CD4-positive, alpha-beta T cell treated with Interleukin-4 for 1 hour (primary cell): ENCODE measurements around the gene ITGAX.
A peak's percentile ranks its signal among the peaks of the same experiment; 100 is the strongest.
"Not testable (repeated sequence)": the region's sequence is repeated elsewhere in the genome, so short reads cannot be mapped to it uniquely, and the experiment has no call there.

Source experiments
- DNase-seq, 2 donors: peaks; one replicate each; pipeline ENCODE4 v3.0.0-alpha.2; 2020 to 2022

Gene ITGAX

GRCh38 chr16:31354394-31355291 is at the start of gene ITGAX:
Gene ITGAX (plus strand): TSS chr16:31355176. CDS start chr16:31355255, 79 bp downstream.
- DNase-seq = peak; percentile 53 to 87

DNA sequence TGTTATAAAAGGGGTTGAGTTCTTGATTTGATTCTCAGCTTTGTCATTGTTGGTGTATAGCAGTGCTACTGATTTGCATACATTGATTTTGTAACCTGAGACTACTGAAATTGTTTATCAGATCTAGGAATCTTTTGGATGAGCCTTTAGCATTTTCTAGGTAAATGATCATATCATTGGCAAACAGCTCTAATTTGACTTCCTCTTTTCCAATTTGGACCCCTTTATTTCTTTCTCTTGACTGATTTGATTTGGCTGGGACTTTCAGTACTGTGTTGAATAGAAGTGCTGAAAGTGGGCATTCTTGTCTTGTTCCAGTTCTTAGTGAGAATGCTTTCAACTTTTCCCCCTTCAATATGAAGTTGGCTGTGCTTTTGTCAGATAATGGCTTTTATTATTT is 49.8 kb upstream of the ITGAX start:
- no peak for DNase-seq

GRCh38 chr16:31308381-31308780 is 46.6 kb upstream of the ITGAX start:
- DNase-seq = not testable (repeated sequence)

DNA sequence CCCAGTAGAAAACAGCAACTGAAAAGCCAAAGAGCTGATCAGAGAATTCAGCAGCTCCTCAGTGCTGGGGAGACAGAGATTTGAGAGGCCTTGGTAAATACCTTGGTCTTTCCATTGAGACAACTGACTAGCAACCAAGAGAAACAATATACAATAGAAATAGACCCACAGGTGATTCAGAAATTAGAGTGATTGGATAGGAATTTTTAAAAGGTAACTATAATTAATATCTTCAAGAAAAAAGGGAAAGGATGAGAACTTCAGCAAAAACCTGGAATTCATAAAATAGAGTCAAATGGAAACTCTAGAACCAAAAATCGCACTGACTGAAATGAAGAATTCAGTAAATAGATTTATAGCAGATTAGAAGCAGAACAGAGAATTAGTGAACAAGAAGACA is 32.5 kb upstream of the ITGAX start:
- DNase-seq = no peak

DNA sequence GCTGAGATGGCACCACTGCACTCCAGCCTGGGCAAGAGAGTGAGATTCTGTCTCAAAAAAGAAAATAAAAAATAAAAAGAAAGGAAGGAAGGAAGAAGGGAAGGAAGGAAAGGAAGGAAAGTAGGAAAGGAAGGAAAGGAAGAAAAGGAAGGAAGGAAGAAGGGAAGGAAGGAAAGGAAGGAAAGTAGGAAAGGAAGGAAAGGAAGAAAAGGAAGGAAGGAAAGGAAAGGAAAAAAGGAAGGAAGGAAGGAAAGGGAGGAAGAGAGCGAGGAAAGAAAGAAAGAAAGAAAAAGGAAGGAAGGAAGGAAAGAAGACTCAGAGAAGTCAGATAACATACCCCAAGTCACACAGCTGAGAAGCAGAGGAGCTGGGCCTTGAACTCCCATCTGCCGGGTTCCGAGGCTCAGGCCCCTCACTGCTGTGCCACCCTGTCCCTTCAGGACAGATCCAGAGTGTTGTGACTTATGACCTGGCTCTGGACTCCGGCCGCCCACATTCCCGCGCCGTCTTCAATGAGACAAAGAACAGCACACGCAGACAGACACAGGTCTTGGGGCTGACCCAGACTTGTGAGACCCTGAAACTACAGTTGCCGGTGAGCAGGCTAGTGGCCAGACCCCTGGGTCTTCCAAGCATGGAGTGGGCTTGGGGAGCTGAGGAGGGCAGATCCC is 30.9 kb upstream of the ITGAX start:
- no peak for DNase-seq

DNA sequence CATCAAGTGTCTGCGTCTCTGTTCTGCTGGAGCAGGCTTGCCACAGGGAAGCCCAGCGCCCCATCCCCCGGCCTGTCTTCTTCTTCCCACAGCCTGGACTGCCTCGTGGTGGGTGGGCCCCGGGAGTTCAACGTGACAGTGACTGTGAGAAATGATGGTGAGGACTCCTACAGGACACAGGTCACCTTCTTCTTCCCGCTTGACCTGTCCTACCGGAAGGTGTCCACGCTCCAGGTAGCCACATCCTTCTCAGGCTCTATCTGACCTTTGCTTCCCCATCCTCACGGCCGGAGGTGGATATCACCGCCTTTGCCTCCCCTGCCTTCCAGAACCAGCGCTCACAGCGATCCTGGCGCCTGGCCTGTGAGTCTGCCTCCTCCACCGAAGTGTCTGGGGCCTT is 29.8 kb upstream of the ITGAX start:
- DNase-seq = no peak

DNA sequence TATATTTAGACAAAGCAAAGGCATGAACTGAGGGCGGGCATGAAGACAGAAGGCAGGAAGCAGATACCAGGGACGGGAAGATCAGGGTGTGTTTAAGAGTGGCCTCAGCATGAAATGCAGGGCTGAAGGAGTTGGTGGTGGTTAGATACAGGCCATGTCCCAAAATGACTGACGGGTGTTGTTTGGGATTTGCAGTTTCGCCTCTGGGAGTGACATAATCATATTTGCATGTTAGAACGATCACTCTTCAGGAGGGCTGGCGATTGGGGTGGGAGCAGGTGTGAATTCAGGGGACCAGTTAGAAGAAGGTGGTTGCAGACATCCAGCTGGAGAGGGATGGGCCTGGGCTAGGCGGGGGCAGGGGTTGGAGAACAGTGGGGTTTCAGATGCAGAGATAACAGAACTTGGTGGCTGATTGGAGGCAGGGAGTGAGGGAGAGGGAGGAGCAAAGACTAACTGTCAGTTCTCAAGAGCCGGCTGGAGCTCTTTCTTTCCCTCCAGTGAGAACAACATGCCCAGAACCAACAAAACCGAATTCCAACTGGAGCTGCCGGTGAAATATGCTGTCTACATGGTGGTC is 27.2 kb upstream of the ITGAX start:
- no peak for DNase-seq

DNA sequence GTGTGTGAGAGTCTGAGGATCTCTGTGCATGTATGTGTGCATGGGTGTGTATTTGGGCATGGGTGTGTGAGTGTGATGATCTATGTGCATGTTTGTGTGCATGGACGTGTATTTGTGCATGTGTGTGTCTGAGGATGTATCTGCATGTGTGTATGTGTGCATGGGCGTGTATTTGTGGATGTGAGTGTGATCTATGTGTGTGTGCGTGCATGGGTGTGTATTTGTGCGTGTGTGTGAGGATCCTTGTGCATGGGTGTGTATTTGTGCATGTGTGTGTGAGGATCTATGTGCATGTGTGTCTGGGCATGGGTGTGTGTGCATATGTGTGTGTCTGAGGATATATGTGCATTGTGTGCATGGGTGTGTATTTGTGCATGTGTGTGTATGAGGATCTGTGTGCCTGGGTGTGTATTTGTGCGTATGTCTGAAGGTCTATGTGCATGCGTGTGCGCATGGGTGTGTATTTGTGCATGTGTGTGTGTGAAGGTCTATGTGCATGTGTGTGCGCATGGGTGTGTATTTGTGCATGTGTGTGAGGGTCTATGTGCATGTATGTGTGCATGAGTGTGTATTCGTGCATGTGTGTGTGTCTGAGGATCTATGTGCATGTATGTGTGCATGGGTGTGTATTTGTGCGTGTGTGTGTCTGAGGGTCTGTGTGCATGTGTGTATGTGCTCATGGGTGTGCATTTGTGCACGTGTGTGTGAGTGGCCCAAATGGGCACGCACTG is 26.5 kb upstream of the ITGAX start:
- no peak for DNase-seq

DNA sequence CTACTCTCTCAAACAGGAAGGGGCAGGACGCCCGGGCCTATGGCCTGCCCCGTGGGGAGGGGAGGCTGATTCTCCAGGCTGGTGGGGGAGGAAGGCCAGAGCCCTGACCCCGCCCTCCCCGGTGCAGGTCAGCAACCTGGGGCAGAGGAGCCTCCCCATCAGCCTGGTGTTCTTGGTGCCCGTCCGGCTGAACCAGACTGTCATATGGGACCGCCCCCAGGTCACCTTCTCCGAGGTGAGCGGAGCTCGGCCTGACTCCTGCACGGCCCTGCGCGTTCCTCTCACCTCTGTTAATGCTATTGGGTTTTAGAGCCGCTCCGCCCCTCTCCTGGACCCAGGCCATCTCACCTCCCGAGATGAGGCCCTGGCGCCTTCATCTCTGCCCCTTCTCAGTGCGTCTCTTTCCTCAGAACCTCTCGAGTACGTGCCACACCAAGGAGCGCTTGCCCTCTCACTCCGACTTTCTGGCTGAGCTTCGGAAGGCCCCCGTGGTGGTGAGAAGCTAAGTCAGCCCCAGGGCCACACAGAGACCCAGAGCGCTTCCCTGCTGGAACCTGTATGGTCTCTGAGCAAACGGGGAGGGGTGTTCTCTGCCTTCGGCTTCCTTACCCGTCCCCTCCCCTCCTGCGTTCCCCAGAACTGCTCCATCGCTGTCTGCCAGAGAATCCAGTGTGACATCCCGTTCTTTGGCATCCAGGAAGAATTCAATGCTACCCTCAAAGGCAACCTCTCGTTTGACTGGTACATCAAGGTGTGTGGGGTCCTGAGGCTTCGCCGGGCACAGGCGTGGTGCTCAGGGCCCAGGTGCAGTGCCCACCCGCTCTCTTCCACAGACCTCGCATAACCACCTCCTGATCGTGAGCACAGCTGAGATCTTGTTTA is 25.1 kb upstream of the ITGAX start:
- DNase-seq = no peak

DNA sequence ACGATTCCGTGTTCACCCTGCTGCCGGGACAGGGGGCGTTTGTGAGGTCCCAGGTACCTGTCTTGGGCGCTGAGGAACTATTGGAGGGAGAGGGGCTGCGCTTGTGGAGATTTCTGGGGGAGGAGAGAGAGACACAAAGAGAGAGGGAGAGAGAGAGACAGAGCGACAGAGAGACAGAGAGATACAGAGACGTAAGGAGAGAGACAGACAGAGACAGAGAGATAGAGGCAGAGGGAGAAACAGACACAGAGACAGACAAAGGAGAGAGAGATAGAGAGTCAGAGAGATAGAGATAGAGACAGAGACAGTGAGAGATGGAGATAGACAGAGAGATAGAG is 24.5 kb upstream of the ITGAX start:
- DNase-seq = no peak

- peak in 1 of 2 donors; percentile 28 for DNase-seq
These were observed 23.7 kb upstream of the ITGAX start for GRCh38 chr16:31331141-31331764.

- no peak for DNase-seq
These were observed 23.1 kb upstream of the ITGAX start for GRCh38 chr16:31331807-31332301.

DNA sequence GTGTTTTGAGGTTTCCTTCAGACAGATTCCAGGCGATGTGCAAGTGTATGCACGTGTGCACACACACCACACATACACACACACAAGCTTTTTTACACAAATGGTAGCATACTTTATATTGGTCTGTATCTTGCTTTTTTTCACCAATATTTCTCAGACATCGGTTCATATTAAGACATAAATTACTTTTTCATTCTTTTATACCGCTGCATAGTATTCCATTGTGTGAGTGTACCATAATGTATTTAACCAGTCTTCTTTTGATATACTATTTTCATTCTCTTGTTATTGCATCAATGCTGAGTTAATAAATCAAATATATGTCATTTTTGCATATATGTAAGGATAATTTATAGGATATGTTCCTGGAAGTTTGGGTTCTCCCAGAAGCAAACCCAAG is 22.4 kb upstream of the ITGAX start:
- no peak for DNase-seq

- DNase-seq = peak; percentile 49 to 61
These were observed 21.0 kb upstream of the ITGAX start for GRCh38 chr16:31333686-31334649.

DNA sequence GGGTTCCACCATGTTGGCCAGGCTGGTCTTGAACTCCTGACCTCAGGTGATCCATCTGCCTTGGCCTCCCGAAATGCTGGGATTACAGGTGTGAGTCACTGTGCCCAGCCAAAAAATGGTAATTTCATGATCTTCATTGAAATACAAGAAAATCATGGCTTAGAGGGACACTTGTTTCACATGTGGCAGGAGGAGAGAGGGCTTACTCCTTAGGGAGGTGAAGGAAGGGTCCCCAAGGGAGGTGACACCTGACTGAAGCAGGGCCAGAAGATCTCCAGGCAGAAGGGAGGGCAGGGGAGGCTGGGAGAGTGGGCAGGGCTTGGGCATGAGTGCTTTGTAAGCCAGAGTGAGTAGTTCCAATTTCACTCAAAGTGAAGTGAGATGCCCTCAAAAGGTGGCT is 20.0 kb upstream of the ITGAX start:
- no peak for DNase-seq

- DNase-seq = no peak
These were observed 19.5 kb upstream of the ITGAX start for GRCh38 chr16:31335431-31335830.

- DNase-seq = not testable (repeated sequence)
These were observed 16.8 kb upstream of the ITGAX start for GRCh38 chr16:31338166-31338685.

- DNase-seq = peak in 1 of 2 donors; percentile 30
These were observed 10.3 kb upstream of the ITGAX start for GRCh38 chr16:31344712-31345111.

DNA sequence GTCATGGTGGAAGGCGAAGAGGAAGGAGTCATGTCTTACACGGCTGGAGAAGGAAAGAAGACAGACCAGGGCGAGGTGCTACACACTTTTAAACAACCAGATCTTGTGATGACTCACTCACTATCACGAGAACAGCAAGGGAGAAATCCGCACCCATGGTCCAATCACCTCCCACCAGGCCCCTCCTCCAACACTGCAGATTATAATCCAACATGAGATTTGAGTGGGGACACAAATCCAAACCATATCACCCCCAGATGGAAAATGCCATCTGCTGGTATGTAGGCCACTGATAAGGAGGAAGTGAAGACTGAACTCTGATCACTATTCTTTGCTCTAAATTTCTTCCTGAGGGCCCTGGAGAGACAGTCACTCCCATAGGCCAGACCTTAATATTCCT is 7.5 kb upstream of the ITGAX start:
- DNase-seq = no peak

DNA sequence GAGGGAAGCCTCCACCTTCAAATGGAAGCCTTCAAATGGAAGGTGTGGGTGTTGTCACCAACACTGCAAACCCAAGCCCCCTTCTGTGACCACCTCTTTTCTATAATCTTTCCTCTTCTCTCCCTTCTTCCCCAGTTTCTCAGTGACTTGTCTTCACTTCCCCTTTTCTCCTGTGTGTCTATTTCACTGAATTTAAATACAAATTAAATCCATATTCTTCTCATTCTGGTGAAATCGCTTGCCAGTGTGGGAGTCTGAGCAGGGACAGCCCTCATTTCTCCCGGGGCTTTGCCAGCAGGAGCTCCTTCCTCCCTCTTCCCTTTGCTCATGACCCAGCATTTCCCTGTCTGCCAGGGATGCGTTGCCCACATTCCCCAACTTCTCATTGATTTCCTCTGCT is 6.4 kb upstream of the ITGAX start:
- no peak for DNase-seq
